Breast epithelium (tissue), 4 donors: ENCODE data around the gene INSC. TPM values are rescaled to one million over a fixed set of nuclear protein-coding genes. Genes with fewer than 3 reads are reported as not detected.

Source experiments
- DNase-seq, 2 donors: peaks; one replicate each; pipeline ENCODE4 v3.0.0-alpha.2; 2019; ENCODE audit warnings: low spot score in 2 of 2
- H3K27ac ChIP-seq, 2 donors: fragments of 200-600 bp; sonication (generic) in 1 of 2; one replicate each; pipeline ENCODE4 v1.5.1; 2016 to 2019; ENCODE audit warnings: mild to moderate bottlenecking in 1 of 2
- H3K27me3 ChIP-seq, 2 donors: fragments of 200-600 bp; sonication (generic) in 1 of 2; one replicate each; pipeline versions ENCODE4 v1.5.1 to v1.6.0; 2017 to 2019; ENCODE audit warnings: control low read depth in 1 of 2, mild to moderate bottlenecking in 1 of 2
- H3K36me3 ChIP-seq: fragments of 200-600 bp; one replicate; pipeline ENCODE4 v1.5.1; 2019
- H3K4me1 ChIP-seq, 2 donors: fragments of 200-600 bp; sonication (generic); one replicate each; pipeline ENCODE4 v1.5.1; 2016 to 2019; ENCODE audit warnings: control low read depth in 1 of 2
- H3K4me3 ChIP-seq, 3 donors: fragments of 200-600 bp; sonication (generic); 1 replicate in 2 of 3; 2 replicates in 1 of 3; pipeline ENCODE4 v1.5.1; 2016 to 2019; ENCODE audit warnings: mild to moderate bottlenecking in 3 of 3, moderate library complexity in 2 of 3
- H3K9me3 ChIP-seq, 2 donors: fragments of 200-600 bp; sonication (generic) in 1 of 2; one replicate each; pipeline ENCODE4 v1.5.1; 2016 to 2019; ENCODE audit warnings: control low read depth in 1 of 2
- POLR2A ChIP-seq: fragments of 450-650 bp; IDR thresholded peaks from one replicate; pipeline ENCODE4 v1.6.1; 2016; ENCODE audit warnings: antibody characterized with exemption, mild to moderate bottlenecking, moderate library complexity
- POLR2AphosphoS5 ChIP-seq, 3 donors: sonication (generic); formaldehyde crosslinking; IDR thresholded peaks; one replicate each; pipeline ENCODE4 v1.6.1; 2017; ENCODE audit warnings: antibody characterized with exemption in 3 of 3
- intact Hi-C: fragments of 100-400 bp; cut with DNase I; formaldehyde crosslinking; loops from one replicate; pipeline ENCODE4 v1.15.1; 2023; ENCODE audit warnings: low total_unique reads
- total RNA-seq, 3 donors: library from RNA; depleted of rRNA; stranded (reverse); fragments of >200 nt; gene quantifications; one replicate each; pipeline ENCODE4 v1.1.0, GENCODE V29; 2016
- TF ChIP-seq, protein P1 (sequence below), 3 donors: fragments of 450-650 bp; IDR thresholded peaks; one replicate each; pipeline ENCODE4 v1.5.1; 2016 to 2017; ENCODE audit warnings: antibody characterized with exemption in 3 of 3, mild to moderate bottlenecking in 3 of 3, moderate library complexity in 3 of 3

Gene INSC
- total RNA-seq, 3 donors from 2014 or later = 0.33 to 0.88 TPM; not detected in 1

DNA sequence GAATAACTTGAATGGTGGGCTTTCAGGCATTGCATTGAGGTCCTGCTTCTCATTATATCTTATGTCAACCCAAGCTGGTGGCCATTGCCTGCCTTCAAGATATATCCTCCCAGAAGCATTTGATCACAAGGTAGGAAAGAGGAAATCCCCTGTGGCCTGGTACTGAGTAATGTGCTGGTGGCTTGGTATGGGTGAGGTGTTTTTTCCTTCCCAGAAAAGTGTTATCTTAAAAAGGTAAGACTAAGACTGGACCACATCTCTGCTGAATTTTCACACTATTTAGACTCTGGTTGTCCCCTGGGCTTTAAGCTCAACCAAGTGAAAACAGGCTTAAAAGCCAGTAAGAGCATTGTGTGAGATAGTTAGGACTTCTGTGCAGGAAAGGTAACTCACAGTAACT lies 3.7 kb downstream of the INSC start:
- Histone ChIP-seq H3K27ac (no peak overlapping the region), H3K27me3 (peaks cover 0 to 30% of the 10 kb centered on the region in 2 donors), H3K36me3 (no peaks in the 10 kb centered on the region), H3K9me3 (no peaks in the 10 kb centered on the region), H3K4me1 (no peaks in the 10 kb centered on the region), H3K4me3 (no peak overlapping the region)
- intact Hi-C loops = no loop called here
- TF ChIP-seq POLR2AphosphoS5 (IDR thresholded peaks at IDR 0.05) (no peak), POLR2A (no peak)
- TF ChIP-seq, protein P1, sequence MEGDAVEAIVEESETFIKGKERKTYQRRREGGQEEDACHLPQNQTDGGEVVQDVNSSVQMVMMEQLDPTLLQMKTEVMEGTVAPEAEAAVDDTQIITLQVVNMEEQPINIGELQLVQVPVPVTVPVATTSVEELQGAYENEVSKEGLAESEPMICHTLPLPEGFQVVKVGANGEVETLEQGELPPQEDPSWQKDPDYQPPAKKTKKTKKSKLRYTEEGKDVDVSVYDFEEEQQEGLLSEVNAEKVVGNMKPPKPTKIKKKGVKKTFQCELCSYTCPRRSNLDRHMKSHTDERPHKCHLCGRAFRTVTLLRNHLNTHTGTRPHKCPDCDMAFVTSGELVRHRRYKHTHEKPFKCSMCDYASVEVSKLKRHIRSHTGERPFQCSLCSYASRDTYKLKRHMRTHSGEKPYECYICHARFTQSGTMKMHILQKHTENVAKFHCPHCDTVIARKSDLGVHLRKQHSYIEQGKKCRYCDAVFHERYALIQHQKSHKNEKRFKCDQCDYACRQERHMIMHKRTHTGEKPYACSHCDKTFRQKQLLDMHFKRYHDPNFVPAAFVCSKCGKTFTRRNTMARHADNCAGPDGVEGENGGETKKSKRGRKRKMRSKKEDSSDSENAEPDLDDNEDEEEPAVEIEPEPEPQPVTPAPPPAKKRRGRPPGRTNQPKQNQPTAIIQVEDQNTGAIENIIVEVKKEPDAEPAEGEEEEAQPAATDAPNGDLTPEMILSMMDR (IDR thresholded peaks at IDR 0.05) = no peak
- DNase-seq = no peak

DNA sequence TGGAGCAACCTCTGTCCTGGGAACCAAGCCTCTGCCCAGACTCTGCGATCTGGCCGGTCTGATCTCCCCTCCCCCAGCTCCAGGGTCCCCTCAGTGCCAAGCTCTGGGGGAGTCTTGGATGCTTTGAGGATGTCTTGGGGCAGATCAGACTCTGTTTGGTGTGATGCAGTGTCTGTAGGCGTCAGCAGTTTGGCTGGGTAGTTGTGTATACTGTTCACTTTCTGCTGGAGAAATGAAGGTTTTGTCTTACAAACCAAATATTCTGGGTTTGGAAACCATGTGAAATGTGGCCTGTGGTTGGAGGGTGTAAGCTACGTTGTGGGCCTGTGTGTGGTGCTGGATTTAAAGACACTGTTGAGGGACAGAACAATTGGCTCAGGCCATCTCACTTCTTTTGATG lies 4.6 kb downstream of the INSC start:
- H3K4me1 ChIP-seq = no peaks in the 10 kb centered on the region
- intact Hi-C loops = no loop called here
- TF ChIP-seq, protein P1 (IDR thresholded peaks at IDR 0.05) = no peak
- no peak for TF ChIP-seq POLR2A
- H3K27ac ChIP-seq = no peak overlapping the region
- H3K9me3 ChIP-seq = no peaks in the 10 kb centered on the region
- DNase-seq = no peak
- no peaks in the 10 kb centered on the region for H3K36me3 ChIP-seq
- no peak overlapping the region for H3K4me3 ChIP-seq
- H3K27me3 ChIP-seq = peaks cover 0 to 28% of the 10 kb centered on the region in 2 donors

DNA sequence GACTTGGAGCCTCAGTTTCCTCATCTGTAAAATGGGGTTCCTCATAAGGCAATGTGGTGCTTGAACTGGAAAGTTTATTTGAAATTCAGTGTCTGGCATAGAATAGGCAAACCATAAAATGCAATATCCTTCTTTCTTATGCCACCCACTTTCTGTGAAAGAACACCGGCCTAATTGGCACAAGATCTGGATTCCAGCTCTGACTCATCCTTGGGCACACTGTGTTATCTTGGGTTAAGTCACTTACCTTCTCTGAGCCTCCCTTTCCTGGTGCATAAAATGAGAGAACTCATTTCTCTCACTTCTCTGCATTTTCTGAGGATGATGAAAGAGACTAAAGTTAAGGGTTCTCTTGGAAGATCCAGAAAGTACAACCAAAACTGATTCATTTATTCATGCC lies 5.1 kb downstream of the INSC start:
- TF ChIP-seq POLR2A = no peak
- TF ChIP-seq, protein P1 (IDR thresholded peaks at IDR 0.05) = no peak
- no peak for TF ChIP-seq POLR2AphosphoS5 (IDR thresholded peaks at IDR 0.05)
- Histone ChIP-seq H3K36me3 (no peaks in the 10 kb centered on the region), H3K27me3 (peaks cover 0 to 23% of the 10 kb centered on the region in 2 donors), H3K4me3 (no peak overlapping the region), H3K4me1 (no peaks in the 10 kb centered on the region), H3K27ac (no peak overlapping the region), H3K9me3 (no peaks in the 10 kb centered on the region)
- intact Hi-C loops = no loop called here
- DNase-seq = no peak

DNA sequence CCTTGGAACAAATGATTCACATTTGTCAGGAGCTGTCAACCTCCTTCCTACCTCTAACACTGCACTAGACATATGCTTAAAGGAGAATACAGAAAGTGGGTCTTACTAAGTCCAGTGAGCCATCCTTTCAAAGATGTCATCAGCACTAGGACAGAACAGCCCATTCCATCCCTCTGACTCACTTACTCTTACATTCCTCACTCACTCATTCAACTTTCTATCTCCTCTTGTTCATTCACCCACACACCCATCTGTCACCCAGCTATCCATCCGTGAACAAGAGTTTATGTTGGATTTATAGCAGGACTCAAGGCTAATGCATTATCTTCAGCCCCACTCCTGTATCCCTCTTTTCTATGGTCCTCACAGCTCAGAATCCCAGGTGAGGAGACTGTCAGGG lies 9.1 kb downstream of the INSC start:
- H3K4me1 ChIP-seq = no peaks in the 10 kb centered on the region
- H3K4me3 ChIP-seq = no peak overlapping the region
- no peaks in the 10 kb centered on the region for H3K36me3 ChIP-seq
- DNase-seq = no peak
- intact Hi-C loops = no loop called here
- TF ChIP-seq, protein P1 (IDR thresholded peaks at IDR 0.05) = no peak
- TF ChIP-seq POLR2AphosphoS5 (IDR thresholded peaks at IDR 0.05) (no peak), POLR2A (no peak)
- H3K27me3 ChIP-seq = no peaks in the 10 kb centered on the region
- H3K9me3 ChIP-seq = no peaks in the 10 kb centered on the region
- H3K27ac ChIP-seq = no peak overlapping the region

DNA sequence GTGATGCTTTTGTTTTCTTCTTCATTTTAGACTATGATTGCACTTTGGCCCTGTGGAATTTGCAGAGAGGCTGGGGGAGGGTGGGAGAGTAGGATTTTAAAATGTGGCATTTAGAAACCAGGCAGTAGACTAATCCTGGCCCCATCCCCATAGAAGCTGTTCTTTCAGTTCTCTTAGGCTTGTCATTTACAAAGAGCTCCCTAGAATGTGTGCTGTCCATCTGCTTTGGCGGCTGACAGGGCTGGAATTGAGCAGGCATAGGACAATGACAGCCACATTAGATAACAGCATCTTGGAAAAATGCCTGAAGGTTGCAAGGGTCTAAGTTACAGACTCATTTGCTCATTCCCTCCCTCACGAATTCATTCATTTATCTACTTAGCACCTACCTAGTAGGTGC lies 9.8 kb downstream of the INSC start:
- Histone ChIP-seq H3K27ac (no peak overlapping the region), H3K9me3 (no peaks in the 10 kb centered on the region), H3K36me3 (no peaks in the 10 kb centered on the region), H3K4me1 (no peaks in the 10 kb centered on the region), H3K4me3 (no peak overlapping the region), H3K27me3 (no peaks in the 10 kb centered on the region)
- no peak for DNase-seq
- TF ChIP-seq POLR2AphosphoS5 (IDR thresholded peaks at IDR 0.05) (no peak), POLR2A (no peak)
- TF ChIP-seq, protein P1 (IDR thresholded peaks at IDR 0.05) = no peak
- intact Hi-C loops = no loop called here
